Bronchial epithelial cell (primary cell): ENCODE measurements around the gene ATF6B. TPM values are rescaled to one million over a fixed set of nuclear protein-coding genes. Genes with fewer than 3 reads are reported as not detected.

Experiments used
- DNase-seq: peaks from one replicate; pipeline ENCODE4 v3.0.0-alpha.2; 2010; ENCODE audit warnings: low read depth
- FAIRE-seq: peaks from 2 replicates; lab custom pipeline; 2011; peaks lifted over from hg19 to GRCh38; lab: Jason Lieb, UNC
- H3K27me3 ChIP-seq: 2 replicates; pipeline ENCODE4 v1.5.1; 2011; ENCODE audit warnings: low read length; ENCODE audit not compliant: control insufficient read depth, insufficient read depth
- H3K36me3 ChIP-seq: 2 replicates; pipeline ENCODE4 v1.5.1; 2011; ENCODE audit warnings: low read length; ENCODE audit not compliant: control insufficient read depth, insufficient read depth
- H3K4me3 ChIP-seq: 2 replicates; pipeline ENCODE4 v1.5.1; 2011; ENCODE audit warnings: mild to moderate bottlenecking, low read depth, low read length, control low read depth
- CTCF ChIP-seq: IDR thresholded peaks from 2 replicates; pipeline ENCODE4 v1.5.1; 2011; ENCODE audit warnings: mild to moderate bottlenecking, moderate library complexity, low read length, control low read depth, inconsistent platforms; ENCODE audit not compliant: insufficient read depth, severe bottlenecking
- total RNA-seq: library from RNA; depleted of rRNA; stranded (reverse); fragments of >200 nt; gene quantifications from 2 replicates; pipeline ENCODE4 v1.2.1, GENCODE V29; 2014

Gene ATF6B
- total RNA-seq, 1 donor from 2014 or later = 8.7 TPM

GRCh38 chr6:32118782-32119628 lies 9.0 kb downstream of the ATF6B start:
- TF ChIP-seq CTCF = peak; percentile 99
- Histone ChIP-seq H3K36me3 (peaks cover 37% of the 10 kb centered on the region), H3K4me3 (no peak overlapping the region), H3K27me3 (no peaks in the 10 kb centered on the region)
- FAIRE-seq (no peak), DNase-seq (peak; percentile 68)

GRCh38 chr6:32117461-32117860 lies 10.6 kb downstream of the ATF6B start:
- DNase-seq (no peak), FAIRE-seq (no peak)
- no peaks in the 10 kb centered on the region for H3K27me3 ChIP-seq
- no peak for TF ChIP-seq CTCF
- H3K36me3 ChIP-seq = peaks cover 37% of the 10 kb centered on the region
- H3K4me3 ChIP-seq = no peak overlapping the region

GRCh38 chr6:32116674-32117073 lies 11.4 kb downstream of the ATF6B start:
- no peak for FAIRE-seq
- Histone ChIP-seq H3K4me3 (no peak overlapping the region), H3K27me3 (no peaks in the 10 kb centered on the region), H3K36me3 (peaks cover 33% of the 10 kb centered on the region)
- TF ChIP-seq CTCF = no peak
- no peak for DNase-seq

- no peak for FAIRE-seq
- H3K27me3 ChIP-seq = no peaks in the 10 kb centered on the region
- no peak for TF ChIP-seq CTCF
- peaks cover 28% of the 10 kb centered on the region for H3K36me3 ChIP-seq
- no peak overlapping the region for H3K4me3 ChIP-seq
- no peak for DNase-seq
Measured at GRCh38 chr6:32115623-32116022, 12.4 kb downstream of the ATF6B start.

GRCh38 chr6:32114796-32115195 lies 13.2 kb downstream of the ATF6B start:
- FAIRE-seq (no peak), DNase-seq (no peak)
- Histone ChIP-seq H3K4me3 (no peak overlapping the region), H3K36me3 (peaks cover 26% of the 10 kb centered on the region), H3K27me3 (no peaks in the 10 kb centered on the region)
- TF ChIP-seq CTCF = no peak
